Rectal smooth muscle tissue (tissue), 1 donor: ENCODE data around the gene ZNF195.
"Not testable (repeated sequence)": the region's sequence is repeated elsewhere in the genome, so short reads cannot be mapped to it uniquely, and the experiment has no call there.

ENCODE experiments used
- H3K27ac ChIP-seq: one replicate; pipeline ENCODE4 v1.7.0; 2013; ENCODE audit warnings: low read depth, low read length, inconsistent platforms
- H3K27me3 ChIP-seq: one replicate; pipeline ENCODE4 v1.7.0; 2013; ENCODE audit warnings: low read length; ENCODE audit not compliant: control insufficient read depth, insufficient read depth
- H3K36me3 ChIP-seq: one replicate; pipeline ENCODE4 v1.7.0; 2013; ENCODE audit warnings: low read length; ENCODE audit not compliant: control insufficient read depth, insufficient read depth
- H3K4me1 ChIP-seq: one replicate; pipeline ENCODE4 v1.7.0; 2013; ENCODE audit warnings: low read length; ENCODE audit not compliant: control insufficient read depth, insufficient read depth
- H3K4me3 ChIP-seq: one replicate; pipeline ENCODE4 v1.7.0; 2013; ENCODE audit warnings: low read length
- H3K9ac ChIP-seq: one replicate; pipeline ENCODE4 v1.7.0; 2013; ENCODE audit warnings: low read length

The ZNF195 gene

DNA sequence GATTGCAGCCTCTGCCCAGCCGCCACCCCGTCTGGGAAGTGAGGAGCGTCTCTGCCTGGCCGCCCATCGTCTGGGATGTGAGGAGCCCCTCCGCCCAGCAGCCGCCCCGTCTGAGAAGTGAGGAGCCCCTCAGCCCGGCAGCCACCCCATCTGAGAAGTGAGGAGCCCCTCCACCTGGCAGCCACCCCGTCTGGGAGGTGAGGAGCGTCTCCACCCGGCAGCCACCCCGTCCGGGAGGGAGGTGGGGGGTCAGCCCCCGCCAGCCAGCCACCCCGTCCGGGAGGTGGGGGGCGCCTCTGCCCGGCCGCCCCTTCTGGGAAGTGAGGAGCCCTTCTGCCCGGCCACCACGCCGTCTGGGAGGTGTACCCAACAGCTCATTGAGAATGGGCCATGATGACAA is 18.3 kb upstream of the ZNF195 start:
- not testable (repeated sequence) for H3K9ac ChIP-seq, H3K4me1 ChIP-seq, H3K27me3 ChIP-seq, H3K27ac ChIP-seq, H3K36me3 ChIP-seq, H3K4me3 ChIP-seq

DNA sequence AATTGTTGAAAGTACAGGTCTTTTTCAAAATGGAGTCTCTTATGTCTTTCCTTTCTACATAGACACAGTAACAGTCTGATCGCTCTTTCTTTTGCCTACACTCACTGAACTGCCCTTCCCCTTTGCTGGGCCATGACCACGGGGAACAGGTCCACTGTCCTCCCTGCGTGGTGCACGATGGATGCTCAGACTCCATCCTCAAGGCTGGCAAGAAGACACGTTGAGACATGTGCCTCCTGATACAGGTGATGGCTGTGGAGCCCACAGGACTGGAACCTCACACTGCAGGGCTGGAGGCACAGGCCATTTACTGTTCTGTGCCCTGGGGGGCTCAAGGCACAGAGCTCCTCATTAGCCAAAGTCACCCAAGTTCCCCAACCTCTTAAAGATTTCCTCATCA is 16.5 kb upstream of the ZNF195 start:
- H3K4me3 ChIP-seq, H3K4me1 ChIP-seq, H3K27me3 ChIP-seq, H3K27ac ChIP-seq, H3K9ac ChIP-seq, H3K36me3 ChIP-seq: not testable (repeated sequence)

DNA sequence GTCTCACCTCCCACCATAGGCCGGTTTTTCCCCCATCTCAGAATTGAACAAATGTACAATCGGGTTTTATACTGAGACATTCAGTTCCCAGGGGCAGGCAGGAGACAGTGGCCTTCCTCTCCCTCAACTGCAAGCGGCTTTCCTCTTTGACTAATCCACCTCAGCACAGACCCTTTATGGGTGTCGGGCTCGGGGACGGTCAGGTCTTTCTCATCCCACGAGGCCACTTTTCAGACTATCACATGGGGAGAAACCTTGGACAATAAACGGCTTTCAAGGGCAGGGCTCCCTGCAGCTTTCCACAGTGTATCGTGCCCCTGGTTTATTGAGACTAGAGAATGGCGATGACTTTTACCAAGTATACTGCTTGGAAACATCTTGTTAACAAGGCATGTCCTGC is 16.0 kb upstream of the ZNF195 start:
- not testable (repeated sequence) for H3K9ac ChIP-seq, H3K27ac ChIP-seq, H3K27me3 ChIP-seq, H3K4me1 ChIP-seq, H3K36me3 ChIP-seq, H3K4me3 ChIP-seq

DNA sequence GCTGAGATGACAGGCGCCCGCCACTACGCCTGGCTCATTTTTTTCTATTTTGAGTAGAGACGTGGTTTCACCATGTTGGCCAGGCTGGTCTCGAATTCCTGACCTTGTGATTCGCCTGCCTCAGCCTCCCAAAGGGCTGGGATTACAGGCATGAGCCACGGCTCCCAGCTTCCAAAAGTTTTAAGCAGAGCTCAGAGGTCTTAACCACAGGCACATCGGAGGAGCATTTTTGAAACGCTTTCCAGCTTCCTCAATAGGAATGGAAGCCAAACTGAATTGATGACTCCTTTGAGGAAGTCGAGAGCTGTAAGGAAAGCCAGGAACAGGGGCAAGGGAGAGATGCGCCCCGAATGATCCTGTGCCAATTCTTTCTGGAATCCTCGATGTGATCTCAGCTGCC is 14.5 kb upstream of the ZNF195 start:
- not testable (repeated sequence) for H3K4me1 ChIP-seq, H3K36me3 ChIP-seq, H3K9ac ChIP-seq, H3K27ac ChIP-seq, H3K4me3 ChIP-seq, H3K27me3 ChIP-seq

DNA sequence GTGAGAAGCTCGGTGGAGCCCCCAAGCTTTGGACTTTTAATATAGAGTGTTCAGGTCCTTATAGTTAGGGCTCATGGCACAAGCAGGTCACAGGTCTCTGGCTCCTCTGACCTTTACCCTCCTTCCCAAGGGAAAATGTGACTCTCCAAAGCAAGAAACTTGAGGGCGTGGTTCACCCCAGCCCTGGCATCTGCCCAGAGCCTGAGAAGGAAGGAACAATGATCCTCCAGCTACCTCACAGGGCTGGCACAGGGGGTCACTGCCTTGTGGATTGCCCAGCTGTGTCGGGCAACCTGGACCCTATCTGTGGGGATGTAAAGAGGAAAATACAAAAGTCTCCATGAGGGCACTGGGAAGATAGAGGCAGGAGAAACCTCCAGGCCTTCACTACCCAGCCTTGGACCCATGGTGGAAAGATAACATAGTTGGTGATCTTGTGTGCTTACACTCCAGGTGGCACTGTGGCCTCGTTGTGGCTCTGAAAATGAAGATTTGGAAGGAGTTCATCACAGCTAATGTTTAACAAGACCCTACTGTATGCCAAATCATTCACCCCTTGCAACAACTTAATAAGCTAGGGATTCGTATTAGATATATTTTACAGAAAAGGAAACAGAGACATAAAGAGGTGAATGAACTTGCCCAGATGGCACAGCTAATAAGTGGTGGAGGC is 3.8 kb upstream of the ZNF195 start:
- no peaks in the 10 kb centered on the region for H3K27me3 ChIP-seq

DNA sequence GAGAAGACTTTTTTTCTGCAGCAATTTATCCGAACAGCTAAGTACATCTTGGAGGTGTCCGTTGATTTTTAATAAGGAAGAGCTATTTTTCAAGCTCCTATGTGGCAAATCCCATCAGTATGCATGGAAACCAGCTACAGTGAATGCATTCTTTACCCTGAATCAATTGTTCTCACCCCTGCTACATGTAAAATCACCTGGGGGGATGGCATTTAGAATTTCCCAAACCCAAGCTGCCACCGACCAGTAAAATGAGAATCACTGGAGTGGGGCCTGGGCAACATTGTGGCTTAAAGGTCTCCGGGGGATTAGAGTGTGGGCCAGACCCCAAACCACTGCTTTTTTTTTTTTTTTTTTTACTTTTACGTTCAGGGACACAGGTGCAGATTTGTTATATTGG is 2.8 kb upstream of the ZNF195 start:
- Histone ChIP-seq H3K4me3 (no peak overlapping the region), H3K27me3 (no peaks in the 10 kb centered on the region), H3K9ac (no peak overlapping the region), H3K4me1 (peaks cover 3% of the 10 kb centered on the region), H3K36me3 (no peaks in the 10 kb centered on the region), H3K27ac (no peak overlapping the region)

More for the DNA sequence above, 3.8 kb upstream of the ZNF195 start:
- Histone ChIP-seq H3K4me3 (no peak overlapping the region), H3K27ac (no peak overlapping the region), H3K36me3 (no peaks in the 10 kb centered on the region), H3K4me1 (peaks cover 3% of the 10 kb centered on the region), H3K9ac (no peak overlapping the region)

DNA sequence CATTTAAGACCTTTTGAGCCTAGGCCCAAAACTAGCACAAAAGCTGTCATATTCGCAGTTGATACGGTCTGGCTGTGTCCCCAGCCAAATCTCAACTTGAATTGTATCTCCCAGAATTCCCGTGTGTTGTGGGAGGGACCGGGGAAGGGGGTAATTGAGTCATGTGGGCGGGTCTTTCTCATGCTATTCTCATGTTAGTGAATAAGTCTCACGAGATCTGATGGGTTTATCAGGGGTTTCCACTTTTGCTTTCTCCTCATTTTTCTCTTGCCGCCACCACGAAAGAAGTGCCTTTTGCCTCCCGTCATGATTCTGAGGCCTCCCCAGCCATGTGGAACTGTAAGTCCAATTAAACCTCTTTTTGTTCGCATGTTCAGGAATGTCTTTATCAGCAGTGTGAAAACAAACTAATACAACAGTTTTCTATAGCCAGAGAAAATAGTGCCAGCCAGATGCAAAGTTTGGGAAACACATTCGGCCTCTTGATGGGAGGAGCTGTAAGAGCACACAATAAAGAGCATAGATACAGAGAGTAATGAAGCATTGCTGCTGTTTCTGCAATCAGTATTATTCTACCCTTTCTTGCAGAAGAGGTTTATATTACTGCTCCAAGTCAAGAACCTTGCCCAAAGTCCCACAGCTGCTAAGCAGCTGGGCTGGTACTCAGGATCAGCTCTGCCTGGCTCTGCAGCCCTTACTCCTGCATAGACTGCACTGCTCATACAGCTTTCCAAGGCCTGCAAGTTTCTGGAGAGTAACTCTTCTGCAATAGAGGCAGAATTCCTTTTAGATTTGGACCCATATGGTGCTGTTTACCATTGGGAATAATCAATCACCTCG is 2.0 kb upstream of the ZNF195 start:
- Histone ChIP-seq H3K27ac (peak overlapping the region; percentile 8), H3K4me3 (peak overlapping the region; percentile 34), H3K4me1 (peaks cover 3% of the 10 kb centered on the region), H3K9ac (no peak overlapping the region), H3K36me3 (peaks cover under 1% of the 10 kb centered on the region), H3K27me3 (no peaks in the 10 kb centered on the region)

DNA sequence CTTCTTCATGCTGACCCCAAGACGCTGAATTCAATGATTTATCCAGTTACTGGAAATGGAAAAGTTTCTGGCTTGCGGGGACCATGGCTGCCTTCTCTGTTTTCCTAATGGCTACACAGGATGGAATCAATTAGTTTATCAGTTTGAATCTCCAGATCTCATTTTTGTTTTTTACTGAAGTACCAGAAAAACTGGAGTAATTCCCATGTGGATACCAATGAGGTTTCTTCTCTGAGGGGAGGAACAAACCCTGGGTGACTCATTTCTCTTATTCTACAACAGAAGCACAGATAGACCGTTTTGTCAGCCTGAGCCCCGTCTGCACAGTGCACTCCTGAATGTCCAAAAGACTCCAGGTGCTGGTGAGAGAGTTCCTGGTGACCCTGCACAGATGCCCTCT is 3.4 kb downstream of the ZNF195 start:
- no peaks in the 10 kb centered on the region for H3K27me3 ChIP-seq
- no peak overlapping the region for H3K9ac ChIP-seq
- no peak overlapping the region for H3K27ac ChIP-seq
- H3K4me3 ChIP-seq, result no peak overlapping the region
- peaks cover 3% of the 10 kb centered on the region for H3K4me1 ChIP-seq
- peaks cover 13% of the 10 kb centered on the region for H3K36me3 ChIP-seq

DNA sequence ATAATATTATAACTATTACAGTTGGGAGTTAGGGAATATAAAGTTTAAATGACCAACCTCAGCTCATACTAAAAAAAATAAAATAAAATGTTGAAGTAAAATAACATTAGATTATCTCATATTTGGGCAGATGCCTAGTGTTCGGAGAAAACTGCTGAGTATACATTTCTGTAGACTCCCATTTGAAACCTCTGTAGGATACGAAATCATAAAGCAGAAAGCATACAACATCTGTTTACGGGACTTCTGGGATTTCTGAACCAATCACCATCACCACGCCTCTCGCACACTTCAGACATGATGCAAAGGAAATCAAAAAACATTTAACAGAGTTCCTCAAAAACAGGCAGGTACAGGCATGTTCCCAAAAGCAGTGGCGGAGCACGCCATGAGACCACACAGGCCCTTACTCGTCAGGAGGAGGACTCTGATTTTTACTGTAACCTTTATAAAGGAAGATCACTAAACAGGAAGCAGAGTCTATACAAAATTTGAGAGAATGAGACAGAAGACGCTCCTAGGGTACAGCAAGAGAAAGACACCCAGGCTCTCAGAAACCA is 8.6 kb downstream of the ZNF195 start:
- Histone ChIP-seq H3K36me3 (peaks cover 18% of the 10 kb centered on the region), H3K4me3 (no peak overlapping the region), H3K9ac (no peak overlapping the region), H3K4me1 (no peaks in the 10 kb centered on the region), H3K27me3 (no peaks in the 10 kb centered on the region), H3K27ac (no peak overlapping the region)

DNA sequence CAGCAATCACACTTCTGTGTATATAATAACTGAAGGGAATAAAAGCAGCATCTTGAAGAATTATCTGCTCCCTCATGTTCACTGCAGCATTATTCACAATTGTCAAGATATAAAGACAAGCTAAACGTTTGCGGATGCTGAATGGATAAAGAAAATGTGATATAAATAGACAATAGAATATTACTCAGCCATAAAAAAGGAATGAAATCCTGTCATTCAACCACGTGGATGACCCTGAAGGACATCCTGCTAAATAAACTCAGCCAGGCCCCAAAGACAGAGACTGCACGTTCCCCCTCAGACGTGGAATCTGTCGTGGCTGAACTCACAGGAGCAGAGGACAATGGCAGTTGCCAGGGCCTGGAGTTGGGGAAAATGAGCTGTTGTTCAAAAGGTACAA is 9.6 kb downstream of the ZNF195 start:
- H3K27me3 ChIP-seq, result no peaks in the 10 kb centered on the region
- no peaks in the 10 kb centered on the region for H3K4me1 ChIP-seq
- peaks cover 16% of the 10 kb centered on the region for H3K36me3 ChIP-seq
- H3K4me3 ChIP-seq, result no peak overlapping the region
- no peak overlapping the region for H3K27ac ChIP-seq
- H3K9ac ChIP-seq, result no peak overlapping the region

DNA sequence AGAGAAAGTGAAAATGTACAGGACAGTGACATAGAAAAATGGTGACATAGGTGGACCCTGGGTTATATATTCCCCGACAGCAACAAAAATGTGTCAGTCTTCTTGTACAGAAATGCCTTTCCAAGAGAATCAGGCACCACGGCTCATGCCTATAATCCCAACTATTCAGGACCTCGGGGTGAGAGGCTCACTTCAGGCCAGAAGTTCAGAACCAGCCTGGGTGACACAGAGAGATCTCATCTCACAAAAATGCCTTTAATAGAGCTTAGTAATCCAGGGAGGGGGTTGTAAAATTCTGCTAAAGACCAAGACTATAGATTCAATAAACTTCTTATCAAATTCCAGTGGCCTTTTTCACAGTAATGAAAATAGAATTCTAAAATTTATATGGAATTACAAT is 10.7 kb downstream of the ZNF195 start:
- Histone ChIP-seq H3K36me3 (peaks cover 22% of the 10 kb centered on the region), H3K4me3 (no peak overlapping the region), H3K4me1 (no peaks in the 10 kb centered on the region), H3K27ac (no peak overlapping the region), H3K27me3 (no peaks in the 10 kb centered on the region), H3K9ac (no peak overlapping the region)

DNA sequence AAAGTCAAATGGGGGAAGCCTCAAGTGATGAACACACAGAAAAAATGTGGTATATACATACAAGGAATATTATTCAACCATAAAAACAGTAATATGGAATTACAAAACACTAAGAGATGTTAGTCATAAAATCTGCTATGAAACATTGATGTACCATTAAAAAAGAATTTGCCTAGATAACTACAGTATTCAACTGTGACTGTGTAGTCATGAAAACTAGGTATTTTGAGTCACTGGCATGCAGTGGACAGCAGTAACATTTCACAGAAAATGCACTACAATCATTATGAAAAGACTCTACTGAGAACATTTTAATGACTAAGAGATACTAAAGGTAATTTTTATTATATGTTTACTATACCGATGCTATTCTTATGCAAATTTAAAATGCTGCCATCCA is 11.7 kb downstream of the ZNF195 start:
- H3K36me3 ChIP-seq, result peaks cover 24% of the 10 kb centered on the region
- H3K4me1 ChIP-seq, result no peaks in the 10 kb centered on the region
- no peak overlapping the region for H3K4me3 ChIP-seq
- H3K9ac ChIP-seq, result no peak overlapping the region
- no peak overlapping the region for H3K27ac ChIP-seq
- no peaks in the 10 kb centered on the region for H3K27me3 ChIP-seq
